Uterus (tissue), 4 donors: ENCODE measurements around the gene FBXO48. TPM values are rescaled to one million over a fixed set of nuclear protein-coding genes. Genes with fewer than 3 reads are reported as not detected.
A peak's percentile ranks its signal among the peaks of the same experiment; 100 is the strongest.

Source experiments
- DNase-seq, 2 donors: peaks; one replicate each; pipeline ENCODE4 v3.0.0-alpha.2; 2019 to 2020
- H3K27ac ChIP-seq, 2 donors: fragments of 200-600 bp; sonication (generic); 1 replicate in 1 of 2; 2 replicates in 1 of 2; pipeline ENCODE4 v1.5.1; 2016 to 2018
- H3K27me3 ChIP-seq, 2 donors: fragments of 200-600 bp; sonication (generic); one replicate each; pipeline ENCODE4 v1.5.1; 2018 to 2019; ENCODE audit warnings: control low read depth in 1 of 2
- H3K36me3 ChIP-seq, 2 donors: fragments of 200-600 bp; sonication (generic); one replicate each; pipeline ENCODE4 v1.5.1; 2019; ENCODE audit warnings: control low read depth in 1 of 2
- H3K4me1 ChIP-seq, 2 donors: fragments of 200-600 bp; sonication (generic); one replicate each; pipeline ENCODE4 v1.5.1; 2018 to 2019; ENCODE audit warnings: control low read depth in 1 of 2
- H3K4me3 ChIP-seq, 2 donors: fragments of 200-600 bp; sonication (generic); 1 replicate in 1 of 2; 2 replicates in 1 of 2; pipeline ENCODE4 v1.5.1; 2018 to 2019; ENCODE audit warnings: mild to moderate bottlenecking in 1 of 2
- H3K9me3 ChIP-seq, 2 donors: fragments of 200-600 bp; sonication (generic); one replicate each; pipeline ENCODE4 v1.5.1; 2019; ENCODE audit warnings: control low read depth in 1 of 2
- POLR2A ChIP-seq, 2 donors: fragments of 450-650 bp; IDR thresholded peaks; one replicate each; pipeline ENCODE4 v1.6.1; 2016; ENCODE audit warnings: antibody characterized with exemption in 2 of 2, mild to moderate bottlenecking in 1 of 2, moderate library complexity in 1 of 2
- intact Hi-C: fragments of 100-400 bp; cut with DNase I; formaldehyde crosslinking; loops from one replicate; pipeline ENCODE4 v1.15.1; 2023; ENCODE audit warnings: low total_unique reads
- total RNA-seq, 4 donors: library from RNA; depleted of rRNA in 3 of 4; stranded (reverse); fragments of >200 nt in 3 of 4; gene quantifications; one replicate each; pipeline versions ENCODE4 v1.1.0 to v1.2.4, GENCODE V29; 2014 to 2023
- TF ChIP-seq, protein P1 (sequence below), 4 experiments: fragments of 200-600 bp in 2 of 4; fragments of 450-650 bp in 2 of 4; sonication (generic) in 2 of 4; IDR thresholded peaks; one replicate each; pipeline ENCODE4 v1.5.1; 2016 to 2019; ENCODE audit warnings: antibody characterized with exemption in 4 of 4, mild to moderate bottlenecking in 2 of 4, moderate library complexity in 1 of 4
- donor health status: DM: yes; HTN: yes; CAD: no.

The FBXO48 gene
- total RNA-seq, 4 donors from 2014 or later, result 0.55 to 6.8 (median 1.5) TPM; not detected in 1

DNA sequence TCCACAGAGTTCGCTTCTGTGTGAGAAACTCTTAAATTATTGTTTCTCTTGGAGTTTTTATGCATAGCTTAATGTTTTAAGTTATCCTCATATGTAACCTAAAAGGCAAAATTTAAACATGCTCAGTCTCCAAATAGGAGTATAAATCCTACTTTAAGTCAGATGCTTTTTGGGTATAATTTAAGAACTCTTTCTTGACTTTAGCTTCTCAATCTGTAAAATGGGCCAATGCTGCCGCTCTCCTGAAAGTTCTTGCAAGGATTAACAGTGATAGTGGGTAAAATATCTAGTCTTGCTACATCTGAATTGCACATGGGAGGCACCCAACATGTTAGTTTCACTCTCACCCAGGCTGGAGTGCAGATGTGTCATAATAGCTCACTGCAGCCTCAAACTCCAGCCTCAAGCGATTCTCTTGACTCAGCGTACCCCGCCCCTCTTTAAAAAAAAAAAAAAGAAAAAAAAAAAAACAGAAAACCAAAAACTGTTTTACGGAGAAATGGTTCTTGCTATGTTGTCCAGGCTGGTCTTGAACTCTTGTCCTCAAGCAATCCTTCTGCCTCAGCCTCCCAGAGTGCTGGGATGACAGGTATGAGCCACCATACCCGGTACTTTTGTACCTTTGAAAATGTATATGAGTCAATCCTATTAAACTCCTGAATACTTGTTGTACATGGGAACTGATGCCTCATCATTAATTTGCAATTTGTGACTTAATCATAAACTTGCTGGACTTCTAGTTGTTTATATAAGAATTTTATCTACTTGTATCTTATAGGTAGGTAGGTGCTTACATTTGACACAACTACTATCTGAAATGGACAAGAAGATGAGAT, 1.8 kb downstream of the FBXO48 start:
- H3K27ac ChIP-seq, result no peak overlapping the region
- no peaks in the 10 kb centered on the region for H3K27me3 ChIP-seq
- TF ChIP-seq POLR2A (IDR thresholded peaks at IDR 0.05), result no peak
- TF ChIP-seq, protein P1, sequence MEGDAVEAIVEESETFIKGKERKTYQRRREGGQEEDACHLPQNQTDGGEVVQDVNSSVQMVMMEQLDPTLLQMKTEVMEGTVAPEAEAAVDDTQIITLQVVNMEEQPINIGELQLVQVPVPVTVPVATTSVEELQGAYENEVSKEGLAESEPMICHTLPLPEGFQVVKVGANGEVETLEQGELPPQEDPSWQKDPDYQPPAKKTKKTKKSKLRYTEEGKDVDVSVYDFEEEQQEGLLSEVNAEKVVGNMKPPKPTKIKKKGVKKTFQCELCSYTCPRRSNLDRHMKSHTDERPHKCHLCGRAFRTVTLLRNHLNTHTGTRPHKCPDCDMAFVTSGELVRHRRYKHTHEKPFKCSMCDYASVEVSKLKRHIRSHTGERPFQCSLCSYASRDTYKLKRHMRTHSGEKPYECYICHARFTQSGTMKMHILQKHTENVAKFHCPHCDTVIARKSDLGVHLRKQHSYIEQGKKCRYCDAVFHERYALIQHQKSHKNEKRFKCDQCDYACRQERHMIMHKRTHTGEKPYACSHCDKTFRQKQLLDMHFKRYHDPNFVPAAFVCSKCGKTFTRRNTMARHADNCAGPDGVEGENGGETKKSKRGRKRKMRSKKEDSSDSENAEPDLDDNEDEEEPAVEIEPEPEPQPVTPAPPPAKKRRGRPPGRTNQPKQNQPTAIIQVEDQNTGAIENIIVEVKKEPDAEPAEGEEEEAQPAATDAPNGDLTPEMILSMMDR (IDR thresholded peaks at IDR 0.05), result no peak
- H3K36me3 ChIP-seq, result no peaks in the 10 kb centered on the region
- intact Hi-C loops, result no loop called here
- no peak for DNase-seq
- H3K4me3 ChIP-seq, result no peak overlapping the region
- no peaks in the 10 kb centered on the region for H3K4me1 ChIP-seq
- no peaks in the 10 kb centered on the region for H3K9me3 ChIP-seq

- Histone ChIP-seq H3K27ac (no peak overlapping the region), H3K4me1 (no peaks in the 10 kb centered on the region), H3K27me3 (no peaks in the 10 kb centered on the region), H3K36me3 (no peaks in the 10 kb centered on the region), H3K4me3 (no peak overlapping the region), H3K9me3 (no peaks in the 10 kb centered on the region)
- DNase-seq, result no peak
- no peak for TF ChIP-seq POLR2A (IDR thresholded peaks at IDR 0.05)
- TF ChIP-seq, protein P1 (IDR thresholded peaks at IDR 0.05), result no peak
- intact Hi-C loops, result no loop called here
These were observed 2.4 kb downstream of the FBXO48 start for GRCh38 chr2:68464651-68465050.

GRCh38 chr2:68463287-68463877, 3.7 kb downstream of the FBXO48 start:
- no peak for DNase-seq
- H3K27ac ChIP-seq, result no peak overlapping the region
- no peak overlapping the region for H3K4me3 ChIP-seq
- TF ChIP-seq, protein P1 (IDR thresholded peaks at IDR 0.05), result peak; percentile 62 to 72 (median 68)
- TF ChIP-seq POLR2A (IDR thresholded peaks at IDR 0.05), result no peak
- no peaks in the 10 kb centered on the region for H3K27me3 ChIP-seq
- no peaks in the 10 kb centered on the region for H3K4me1 ChIP-seq
- H3K9me3 ChIP-seq, result no peaks in the 10 kb centered on the region
- no peaks in the 10 kb centered on the region for H3K36me3 ChIP-seq
- intact Hi-C loops, result no loop called here

- H3K4me1 ChIP-seq, result no peaks in the 10 kb centered on the region
- intact Hi-C loops, result no loop called here
- H3K9me3 ChIP-seq, result no peaks in the 10 kb centered on the region
- H3K36me3 ChIP-seq, result no peaks in the 10 kb centered on the region
- H3K27me3 ChIP-seq, result no peaks in the 10 kb centered on the region
- H3K27ac ChIP-seq, result no peak overlapping the region
- H3K4me3 ChIP-seq, result no peak overlapping the region
- DNase-seq, result no peak
- TF ChIP-seq, protein P1 (IDR thresholded peaks at IDR 0.05), result no peak
- no peak for TF ChIP-seq POLR2A (IDR thresholded peaks at IDR 0.05)
These were observed 8.1 kb downstream of the FBXO48 start for GRCh38 chr2:68458981-68459380.

DNA sequence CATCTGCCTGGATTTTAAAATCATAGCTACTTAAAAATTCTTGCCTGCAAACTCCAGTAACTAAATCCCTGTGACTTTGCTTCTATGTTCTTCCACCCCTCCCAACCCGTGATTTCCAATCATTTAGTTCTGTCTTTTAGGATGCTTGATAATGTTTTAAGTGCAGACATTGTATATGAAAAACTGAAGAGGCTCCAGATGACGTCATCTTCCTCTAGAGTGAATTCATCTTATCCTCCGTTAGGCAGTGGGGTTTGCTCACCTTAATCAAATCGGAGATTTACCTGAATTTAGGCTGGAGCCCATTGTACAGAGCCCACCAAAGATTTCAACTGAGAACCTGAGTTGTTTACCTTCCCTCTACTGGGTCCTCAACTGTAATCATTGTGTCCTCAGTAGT, 10.9 kb downstream of the FBXO48 start:
- H3K27ac ChIP-seq, result no peak overlapping the region
- DNase-seq, result no peak
- no peaks in the 10 kb centered on the region for H3K4me1 ChIP-seq
- no peaks in the 10 kb centered on the region for H3K27me3 ChIP-seq
- no peaks in the 10 kb centered on the region for H3K36me3 ChIP-seq
- TF ChIP-seq, protein P1 (IDR thresholded peaks at IDR 0.05), result no peak
- no peak for TF ChIP-seq POLR2A (IDR thresholded peaks at IDR 0.05)
- no peaks in the 10 kb centered on the region for H3K9me3 ChIP-seq
- intact Hi-C loops, result no loop called here
- no peak overlapping the region for H3K4me3 ChIP-seq
